ENCODE data around the gene TDRD3. TPM values are rescaled to one million over a fixed set of nuclear protein-coding genes. Genes with fewer than 3 reads are reported as not detected.

Gene TDRD3
- total RNA-seq, 4 donors from 2014 or later, result 28.5 to 47.8 (median 41.3) TPM

GRCh38 chr13:60417734-60418133, 20.7 kb downstream of the TDRD3 start:
- DNase-seq, result no peak
- Histone ChIP-seq H3K9me3 (no peaks in the 10 kb centered on the region), H3K36me3 (no peaks in the 10 kb centered on the region), H3K4me3 (replicated peaks in 1 of 3) (no peak overlapping the region), H3K4me1 (peaks cover 0 to 7% of the 10 kb centered on the region in 2 donors), H3K27ac (no peak overlapping the region), H3K27me3 (no peaks in the 10 kb centered on the region)
- intact Hi-C loops (cut with DNase I), result no loop called here
- TF ChIP-seq POLR2A (IDR thresholded peaks at IDR 0.05), result no peak
- TF ChIP-seq CTCF (IDR thresholded peaks at IDR 0.05), result no peak
- 95 to 99% methylated on average over 2 of the region's 2 CpGs for WGBS, 2 donors

- H3K27ac ChIP-seq, result no peak overlapping the region
- no peak for TF ChIP-seq POLR2A (IDR thresholded peaks at IDR 0.05)
- no peak for TF ChIP-seq CTCF (IDR thresholded peaks at IDR 0.05)
- no peak for DNase-seq
- H3K4me3 ChIP-seq (replicated peaks in 1 of 3), result no peak overlapping the region
- no peaks in the 10 kb centered on the region for H3K9me3 ChIP-seq
- 83 to 87% methylated on average over 2 of the region's 2 CpGs for WGBS, 2 donors
- H3K27me3 ChIP-seq, result no peaks in the 10 kb centered on the region
- intact Hi-C loops (cut with DNase I), result no loop called here
- no peaks in the 10 kb centered on the region for H3K36me3 ChIP-seq
- peaks cover 0 to 7% of the 10 kb centered on the region in 2 donors for H3K4me1 ChIP-seq
Observed at GRCh38 chr13:60418954-60419353, 21.9 kb downstream of the TDRD3 start.

- no peaks in the 10 kb centered on the region for H3K4me1 ChIP-seq
- TF ChIP-seq CTCF (IDR thresholded peaks at IDR 0.05) (no peak), POLR2A (IDR thresholded peaks at IDR 0.05) (no peak)
- DNase-seq, result no peak
- no peaks in the 10 kb centered on the region for H3K9me3 ChIP-seq
- 91 to 92% methylated on average over 4 of the region's 4 CpGs for WGBS, 2 donors
- intact Hi-C loops (cut with DNase I), result no loop called here
- no peaks in the 10 kb centered on the region for H3K36me3 ChIP-seq
- no peak overlapping the region for H3K4me3 ChIP-seq (replicated peaks in 1 of 3)
- no peaks in the 10 kb centered on the region for H3K27me3 ChIP-seq
- no peak overlapping the region for H3K27ac ChIP-seq
Observed at GRCh38 chr13:60425332-60425731, 28.3 kb downstream of the TDRD3 start.

GRCh38 chr13:60426075-60426474, 29.1 kb downstream of the TDRD3 start:
- no peaks in the 10 kb centered on the region for H3K36me3 ChIP-seq
- no peak overlapping the region for H3K27ac ChIP-seq
- no peaks in the 10 kb centered on the region for H3K27me3 ChIP-seq
- H3K9me3 ChIP-seq, result no peaks in the 10 kb centered on the region
- TF ChIP-seq CTCF (IDR thresholded peaks at IDR 0.05), result no peak
- no peak for TF ChIP-seq POLR2A (IDR thresholded peaks at IDR 0.05)
- no peaks in the 10 kb centered on the region for H3K4me1 ChIP-seq
- no peak overlapping the region for H3K4me3 ChIP-seq (replicated peaks in 1 of 3)
- no peak for DNase-seq
- 74 to 81% methylated on average over 1 of the region's 1 CpG for WGBS, 2 donors
- intact Hi-C loops (cut with DNase I), result no loop called here

- WGBS, 2 donors, result 90% methylated on average over 5 of the region's 5 CpGs
- Histone ChIP-seq H3K27ac (no peak overlapping the region), H3K36me3 (no peaks in the 10 kb centered on the region), H3K27me3 (no peaks in the 10 kb centered on the region), H3K4me3 (replicated peaks in 1 of 3) (no peak overlapping the region), H3K4me1 (no peaks in the 10 kb centered on the region), H3K9me3 (no peaks in the 10 kb centered on the region)
- TF ChIP-seq POLR2A (IDR thresholded peaks at IDR 0.05) (no peak), CTCF (IDR thresholded peaks at IDR 0.05) (no peak)
- intact Hi-C loops (cut with DNase I), result no loop called here
- no peak for DNase-seq
Observed at GRCh38 chr13:60427285-60427684, 30.3 kb downstream of the TDRD3 start.
